ENCODE data around the gene DEXI. TPM values are rescaled to one million over a fixed set of nuclear protein-coding genes. Genes with fewer than 3 reads are reported as not detected.

DEXI gene
- 100 to 1,000 TPM in 3 of 4 donors, 10 to 100 TPM in 1; 83.9 to 184 (median 127) TPM for total RNA-seq

- H3K4me1 ChIP-seq: peaks cover 71 to 76% of the 10 kb centered on the region in 2 donors
Measured at GRCh38 chr16:10942352-10943063, at the start of gene DEXI. Gene DEXI (minus strand): TSS chr16:10942468. CDS start chr16:10942005, 463 bp downstream.

DNA sequence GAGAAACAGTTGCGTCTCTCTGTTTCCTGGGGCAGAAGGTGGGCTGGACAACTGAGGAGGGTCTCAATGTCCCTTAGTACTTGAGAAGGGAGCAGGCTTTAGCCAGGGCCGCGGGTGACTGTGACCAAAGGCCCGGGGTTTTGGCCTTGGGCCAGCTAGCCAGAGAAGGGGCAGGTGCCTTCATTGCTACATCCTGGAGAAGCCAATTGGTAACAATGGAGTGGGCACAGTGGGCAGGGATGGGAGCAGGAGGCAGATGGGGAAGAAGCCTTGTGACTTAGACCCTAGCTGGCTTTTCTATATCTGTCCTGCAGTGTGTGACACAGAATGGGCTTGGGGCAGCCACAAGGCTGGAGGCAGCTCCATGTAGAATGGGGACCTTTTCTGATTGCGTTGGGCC lies 48.1 kb upstream of the DEXI start:
- Histone ChIP-seq H3K27me3 (no peaks in the 10 kb centered on the region), H3K4me3 (no peak overlapping the region), H3K4me1 (no peaks in the 10 kb centered on the region), H3K36me3 (peaks cover 0 to 6% of the 10 kb centered on the region in 2 donors), H3K9me3 (no peaks in the 10 kb centered on the region), H3K27ac (no peak overlapping the region)
- no peak for ATAC-seq
- DNase-seq: no peak
- intact Hi-C loops (cut with DNase I; ENCODE audit: low total_unique reads): no loop called here
- in situ Hi-C loops (cut with MboI; ENCODE audit: low sequenced_read_pairs in 4 of 4): no loop called here
- TF ChIP-seq POLR2A (IDR thresholded peaks at IDR 0.05): no peak
- TF ChIP-seq, protein P1, sequence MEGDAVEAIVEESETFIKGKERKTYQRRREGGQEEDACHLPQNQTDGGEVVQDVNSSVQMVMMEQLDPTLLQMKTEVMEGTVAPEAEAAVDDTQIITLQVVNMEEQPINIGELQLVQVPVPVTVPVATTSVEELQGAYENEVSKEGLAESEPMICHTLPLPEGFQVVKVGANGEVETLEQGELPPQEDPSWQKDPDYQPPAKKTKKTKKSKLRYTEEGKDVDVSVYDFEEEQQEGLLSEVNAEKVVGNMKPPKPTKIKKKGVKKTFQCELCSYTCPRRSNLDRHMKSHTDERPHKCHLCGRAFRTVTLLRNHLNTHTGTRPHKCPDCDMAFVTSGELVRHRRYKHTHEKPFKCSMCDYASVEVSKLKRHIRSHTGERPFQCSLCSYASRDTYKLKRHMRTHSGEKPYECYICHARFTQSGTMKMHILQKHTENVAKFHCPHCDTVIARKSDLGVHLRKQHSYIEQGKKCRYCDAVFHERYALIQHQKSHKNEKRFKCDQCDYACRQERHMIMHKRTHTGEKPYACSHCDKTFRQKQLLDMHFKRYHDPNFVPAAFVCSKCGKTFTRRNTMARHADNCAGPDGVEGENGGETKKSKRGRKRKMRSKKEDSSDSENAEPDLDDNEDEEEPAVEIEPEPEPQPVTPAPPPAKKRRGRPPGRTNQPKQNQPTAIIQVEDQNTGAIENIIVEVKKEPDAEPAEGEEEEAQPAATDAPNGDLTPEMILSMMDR (IDR thresholded peaks at IDR 0.05 in 4 of 5, conservative IDR thresholded peaks at IDR 0.05 in 1 of 5): no peak

More at GRCh38 chr16:10942352-10943063, at the start of gene DEXI:
- intact Hi-C loops (cut with DNase I; ENCODE audit: low total_unique reads) (loop anchor here (5.0 to 10.0 kb wide), 6 partner anchors 405 to 972 kb away; partner anchors contain the start of genes GSPT1 and RMI2), in situ Hi-C loops (cut with MboI; ENCODE audit: low sequenced_read_pairs in 4 of 4) (no loop called here)
- Histone ChIP-seq H3K36me3 (no peaks in the 10 kb centered on the region), H3K27me3 (no peaks in the 10 kb centered on the region), H3K4me3 (peak within 1 kb of the TSS; percentile 70 to 82 (median 74)), H3K9me3 (no peaks in the 10 kb centered on the region), H3K27ac (peak within 1 kb of the TSS; percentile 91 to 96 (median 94))
- peak; percentile 27 to 49 for ATAC-seq
- DNase-seq: peak; percentile 91 to 93
- TF ChIP-seq, protein P1 (IDR thresholded peaks at IDR 0.05 in 4 of 5, conservative IDR thresholded peaks at IDR 0.05 in 1 of 5): peak in 4 of 5 experiments; percentile 45 to 66 (median 48)
- TF ChIP-seq POLR2A (IDR thresholded peaks at IDR 0.05): peak; percentile 90 to 91

- ATAC-seq (no peak), DNase-seq (no peak)
- Histone ChIP-seq H3K27ac (no peak overlapping the region), H3K4me3 (no peak overlapping the region), H3K4me1 (no peaks in the 10 kb centered on the region), H3K9me3 (no peaks in the 10 kb centered on the region), H3K27me3 (no peaks in the 10 kb centered on the region), H3K36me3 (peaks cover 0 to 6% of the 10 kb centered on the region in 2 donors)
- in situ Hi-C loops (cut with MboI; ENCODE audit: low sequenced_read_pairs in 4 of 4) (no loop called here), intact Hi-C loops (cut with DNase I; ENCODE audit: low total_unique reads) (no loop called here)
- no peak for TF ChIP-seq POLR2A (IDR thresholded peaks at IDR 0.05)
- TF ChIP-seq, protein P1 (IDR thresholded peaks at IDR 0.05 in 4 of 5, conservative IDR thresholded peaks at IDR 0.05 in 1 of 5): no peak
Measured at GRCh38 chr16:10989559-10989958, 47.3 kb upstream of the DEXI start.

DNA sequence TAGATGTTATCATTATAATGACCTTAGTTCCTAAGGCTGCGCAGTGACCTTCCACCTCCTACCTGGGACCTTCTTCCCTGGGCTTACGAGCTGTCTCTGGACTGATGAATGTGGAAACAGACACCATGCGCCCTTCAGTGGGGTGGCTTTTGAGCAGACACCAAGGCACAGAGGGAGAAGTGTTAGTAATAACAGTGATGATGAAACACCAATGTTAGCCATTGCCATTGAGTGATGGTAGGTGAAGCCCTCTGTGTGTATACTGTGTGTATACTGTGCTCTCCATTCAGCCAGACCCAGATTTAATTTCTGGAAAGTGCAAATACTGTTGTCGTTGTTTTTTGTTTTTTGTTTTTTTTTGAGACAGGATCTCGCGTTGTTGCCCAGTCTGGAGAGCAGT lies 46.6 kb upstream of the DEXI start:
- Histone ChIP-seq H3K36me3 (peaks cover 0 to under 1% of the 10 kb centered on the region in 2 donors), H3K27me3 (no peaks in the 10 kb centered on the region), H3K27ac (no peak overlapping the region), H3K4me3 (no peak overlapping the region), H3K4me1 (no peaks in the 10 kb centered on the region), H3K9me3 (no peaks in the 10 kb centered on the region)
- no peak for TF ChIP-seq POLR2A (IDR thresholded peaks at IDR 0.05)
- intact Hi-C loops (cut with DNase I; ENCODE audit: low total_unique reads) (no loop called here), in situ Hi-C loops (cut with MboI; ENCODE audit: low sequenced_read_pairs in 4 of 4) (no loop called here)
- ATAC-seq (no peak), DNase-seq (no peak)

DNA sequence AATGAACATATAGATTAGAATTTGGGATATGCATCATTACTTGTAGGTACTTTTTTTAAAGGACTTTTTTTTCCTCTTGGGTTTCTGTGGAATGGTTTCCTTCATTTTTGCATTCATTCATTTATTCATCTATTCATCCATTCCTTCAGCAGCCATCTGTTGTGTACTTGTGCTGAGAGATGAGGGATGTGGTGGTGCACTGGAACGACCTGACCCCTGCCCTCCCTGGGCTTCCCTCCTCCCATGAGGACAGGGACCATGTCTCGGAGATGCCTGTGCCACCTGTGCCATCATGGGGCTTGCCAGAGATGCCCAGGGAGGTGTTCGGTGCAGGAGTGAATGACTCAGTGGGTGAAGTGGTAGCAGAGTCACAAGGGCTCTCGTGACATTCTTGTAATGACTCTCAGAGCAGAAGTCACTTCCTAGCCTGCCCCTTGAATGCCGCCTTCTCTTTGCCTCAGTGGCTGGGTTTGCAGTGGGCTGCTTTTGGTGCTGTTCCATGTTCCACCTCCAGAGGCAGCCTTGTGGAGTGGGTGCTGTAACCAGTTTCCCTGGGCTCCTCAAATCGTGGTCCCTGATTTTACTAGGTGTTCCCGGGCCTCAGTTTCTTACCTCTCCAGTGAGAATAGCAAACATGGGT lies 46.0 kb upstream of the DEXI start:
- no peaks in the 10 kb centered on the region for H3K36me3 ChIP-seq
- H3K27me3 ChIP-seq: no peaks in the 10 kb centered on the region
- intact Hi-C loops (cut with DNase I; ENCODE audit: low total_unique reads) (no loop called here), in situ Hi-C loops (cut with MboI; ENCODE audit: low sequenced_read_pairs in 4 of 4) (no loop called here)
- ATAC-seq (no peak), DNase-seq (no peak)
- no peaks in the 10 kb centered on the region for H3K4me1 ChIP-seq
- no peak overlapping the region for H3K4me3 ChIP-seq
- H3K27ac ChIP-seq: no peak overlapping the region
- H3K9me3 ChIP-seq: no peaks in the 10 kb centered on the region
- TF ChIP-seq, protein P1 (IDR thresholded peaks at IDR 0.05 in 4 of 5, conservative IDR thresholded peaks at IDR 0.05 in 1 of 5): peak in 2 of 5 experiments; percentile 15 to 30
- TF ChIP-seq POLR2A (IDR thresholded peaks at IDR 0.05): no peak
